ENCODE data around the gene PTDSS2.
"Not testable (repeated sequence)": the region's sequence is repeated elsewhere in the genome, so short reads cannot be mapped to it uniquely, and the experiment has no call there.

The PTDSS2 gene

DNA sequence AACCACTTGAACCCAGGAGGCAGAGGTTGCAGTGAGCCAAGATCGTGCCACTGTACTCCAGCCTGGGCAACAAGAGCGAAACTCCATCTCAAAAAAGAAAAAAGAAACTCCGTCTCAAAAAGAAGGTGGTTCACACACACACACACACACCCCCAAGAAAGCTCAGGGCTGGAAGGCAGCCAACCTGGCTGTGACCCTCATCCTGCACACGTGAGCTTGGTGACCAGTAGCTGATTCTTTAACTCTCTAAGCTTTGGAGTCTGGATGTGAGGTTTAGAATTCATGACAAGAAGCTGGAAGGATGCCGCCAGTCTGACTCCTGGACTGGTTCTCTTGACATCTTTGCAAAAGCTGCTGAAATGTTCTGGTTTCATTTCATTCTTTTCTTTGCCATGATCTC is 58.9 kb downstream of the PTDSS2 start:
- no peak for DNase-seq

DNA sequence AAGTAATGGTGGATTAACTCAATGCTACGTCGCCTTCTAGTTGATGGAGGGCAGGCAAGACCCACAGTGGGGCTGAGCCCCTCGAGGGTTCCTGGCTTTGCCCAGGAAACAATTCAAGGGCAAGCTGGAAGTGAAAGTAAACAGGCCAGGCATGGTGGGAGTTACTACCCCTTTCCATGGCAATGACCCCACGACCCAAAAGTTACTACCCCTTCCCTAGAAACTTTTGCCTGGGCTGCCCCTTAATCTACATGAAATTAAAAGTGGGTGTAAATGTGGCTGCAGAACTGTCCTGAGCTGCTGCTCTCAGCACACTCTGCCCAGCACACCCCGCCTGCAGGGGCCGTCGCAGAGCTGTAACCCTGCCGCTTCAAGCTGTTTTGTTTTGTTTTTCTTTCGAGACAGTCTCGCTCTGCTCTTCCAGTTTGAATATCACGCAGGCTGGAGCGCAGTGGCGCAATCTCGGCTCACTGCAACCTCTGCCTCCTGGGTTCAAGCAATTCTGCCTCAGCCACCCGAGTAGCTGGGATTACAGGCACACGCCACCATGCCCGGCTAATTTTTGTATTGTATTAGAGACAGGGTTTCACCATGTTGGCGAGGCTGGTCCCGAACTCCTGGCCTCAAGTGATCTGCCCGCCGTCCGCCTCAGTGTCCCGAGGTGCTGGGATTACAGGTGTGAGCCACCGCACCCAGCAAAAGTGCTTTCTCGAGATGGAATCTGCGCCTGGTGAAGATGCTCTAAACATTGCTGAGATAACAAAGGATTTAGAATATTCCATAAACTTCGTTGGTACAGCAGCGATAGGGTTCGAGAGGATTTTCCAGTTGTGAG is 62.9 kb downstream of the PTDSS2 start:
- no peak for DNase-seq

DNA sequence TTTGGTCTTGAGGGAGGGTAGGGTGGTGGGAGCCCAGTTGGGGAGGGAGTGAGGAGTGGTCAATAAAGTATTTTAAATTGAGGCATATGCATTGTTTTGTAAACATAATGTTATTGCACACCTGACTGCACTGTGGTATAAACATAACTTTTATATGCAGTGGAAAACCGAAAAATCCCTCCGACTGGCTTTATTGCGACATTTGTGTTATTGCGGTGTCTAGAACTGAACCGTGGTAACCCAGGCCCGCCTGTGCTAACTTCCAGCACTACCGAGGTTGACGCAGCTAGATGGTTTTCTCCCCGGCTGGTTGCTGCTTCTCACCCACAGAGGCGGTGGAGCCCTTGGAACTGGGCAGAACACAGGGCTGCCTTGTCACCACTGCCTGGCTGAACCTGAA is 64.5 kb downstream of the PTDSS2 start:
- DNase-seq, result no peak

DNA sequence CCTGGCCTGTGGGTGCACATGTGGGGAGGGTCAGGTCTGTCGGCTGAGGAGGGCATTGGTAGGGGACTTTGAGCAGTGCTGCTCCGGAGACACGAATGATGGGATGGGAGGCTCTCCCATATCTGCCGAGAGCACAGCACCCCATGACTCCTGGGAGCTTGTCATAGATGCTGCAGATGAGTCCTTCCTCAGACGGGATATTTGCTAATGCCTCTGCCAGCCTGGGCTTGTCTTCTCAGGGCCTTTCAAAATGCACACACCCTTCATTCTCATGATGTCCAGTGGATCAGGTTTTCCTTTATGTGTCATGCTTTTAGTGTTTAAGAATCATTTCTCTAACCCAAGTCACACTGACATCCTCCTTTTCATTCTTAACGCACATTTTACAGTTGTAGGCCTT is 65.1 kb downstream of the PTDSS2 start:
- no peak for DNase-seq

DNA sequence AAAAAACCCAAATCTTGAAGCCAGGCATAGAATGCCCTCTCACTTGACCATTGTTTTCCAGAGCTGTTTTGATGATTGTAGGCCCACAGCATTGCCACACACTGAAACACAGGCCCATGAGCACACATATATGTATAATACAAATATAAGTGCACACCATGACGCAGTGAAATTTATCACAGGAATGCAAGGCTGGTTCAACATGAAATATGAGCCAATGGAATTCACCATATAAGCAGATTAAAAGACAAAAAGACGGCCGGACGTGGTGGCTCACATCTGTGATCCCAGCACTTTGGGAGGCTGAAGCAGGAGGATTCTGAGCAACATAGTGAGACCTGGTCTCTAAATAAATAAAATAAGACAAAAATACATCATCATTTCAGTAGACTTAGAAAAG is 66.3 kb downstream of the PTDSS2 start:
- DNase-seq, result no peak

DNA sequence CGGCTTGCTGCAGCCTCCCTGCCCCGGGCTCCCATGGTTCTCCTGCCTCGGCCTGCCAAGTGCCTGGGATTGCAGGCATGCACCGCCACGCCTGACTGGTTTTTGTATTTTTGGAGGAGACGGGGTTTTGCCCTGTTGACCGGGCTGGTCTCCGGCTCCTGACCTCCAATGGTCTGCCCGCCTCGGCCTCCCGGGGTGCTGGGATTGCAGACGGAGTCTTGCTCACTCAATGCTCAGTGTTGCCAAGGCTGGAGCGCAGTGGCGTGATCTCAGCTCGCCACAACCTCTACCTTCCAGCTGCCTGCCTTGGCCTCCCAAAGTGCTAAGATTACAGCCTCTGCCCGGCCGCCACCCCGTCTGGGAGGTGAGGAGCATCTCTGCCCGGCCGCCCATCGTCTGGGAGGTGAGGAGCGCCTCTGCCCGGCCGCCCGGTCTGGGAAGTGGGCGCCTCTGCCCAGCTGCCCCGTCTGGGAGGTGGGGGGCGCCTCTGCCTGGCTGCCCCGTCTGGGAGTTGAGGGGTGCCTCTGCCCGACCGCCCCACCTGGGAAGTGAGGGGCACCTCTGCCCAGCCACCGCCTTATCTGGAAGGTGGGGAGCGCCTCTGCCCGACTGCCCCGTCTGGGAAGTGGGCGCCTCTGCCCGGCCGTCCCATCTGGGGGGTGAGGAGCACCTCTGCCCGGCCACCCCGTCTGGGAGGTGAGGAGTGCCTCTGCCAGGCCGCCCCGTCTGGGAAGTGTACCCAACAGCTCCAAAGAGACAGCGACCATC is 67.0 kb downstream of the PTDSS2 start:
- DNase-seq, result not testable (repeated sequence)

DNA sequence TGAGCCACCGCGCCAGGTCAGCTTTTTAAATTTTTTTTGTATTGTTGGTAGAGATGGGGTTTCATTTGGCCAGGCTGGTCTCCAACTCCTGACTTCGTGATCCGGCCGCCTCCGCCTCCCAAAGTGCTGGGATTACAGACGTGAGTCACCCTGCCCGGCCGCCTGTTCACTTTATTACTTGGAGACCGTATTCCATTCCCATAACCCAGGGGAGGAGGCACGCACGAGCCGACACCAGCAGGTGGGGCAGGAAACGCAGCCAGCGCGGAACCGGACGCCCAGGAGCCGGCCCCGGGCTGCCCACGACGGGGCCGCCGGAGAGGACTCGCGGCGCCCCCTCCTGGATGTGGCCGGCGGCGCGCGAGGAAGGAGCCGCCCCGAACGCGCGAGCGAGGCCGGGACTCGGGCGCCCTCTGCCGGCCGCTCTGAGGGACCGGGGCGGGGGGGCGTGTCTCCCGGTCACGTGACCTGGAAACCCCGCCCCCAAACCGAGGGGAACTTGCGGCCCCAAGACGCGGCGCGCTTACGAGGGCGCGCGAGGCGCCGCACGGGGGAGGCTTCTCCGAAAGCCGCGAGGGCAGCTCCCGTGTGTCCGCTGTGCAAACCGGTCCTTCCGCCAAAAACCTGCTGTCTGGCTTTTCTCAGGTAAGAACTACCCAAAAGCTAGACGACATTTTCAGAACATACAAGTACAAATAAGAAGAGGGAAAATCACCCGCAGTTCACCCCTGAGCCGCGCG is 68.6 kb downstream of the PTDSS2 start:
- peak; percentile 97 for DNase-seq

DNA sequence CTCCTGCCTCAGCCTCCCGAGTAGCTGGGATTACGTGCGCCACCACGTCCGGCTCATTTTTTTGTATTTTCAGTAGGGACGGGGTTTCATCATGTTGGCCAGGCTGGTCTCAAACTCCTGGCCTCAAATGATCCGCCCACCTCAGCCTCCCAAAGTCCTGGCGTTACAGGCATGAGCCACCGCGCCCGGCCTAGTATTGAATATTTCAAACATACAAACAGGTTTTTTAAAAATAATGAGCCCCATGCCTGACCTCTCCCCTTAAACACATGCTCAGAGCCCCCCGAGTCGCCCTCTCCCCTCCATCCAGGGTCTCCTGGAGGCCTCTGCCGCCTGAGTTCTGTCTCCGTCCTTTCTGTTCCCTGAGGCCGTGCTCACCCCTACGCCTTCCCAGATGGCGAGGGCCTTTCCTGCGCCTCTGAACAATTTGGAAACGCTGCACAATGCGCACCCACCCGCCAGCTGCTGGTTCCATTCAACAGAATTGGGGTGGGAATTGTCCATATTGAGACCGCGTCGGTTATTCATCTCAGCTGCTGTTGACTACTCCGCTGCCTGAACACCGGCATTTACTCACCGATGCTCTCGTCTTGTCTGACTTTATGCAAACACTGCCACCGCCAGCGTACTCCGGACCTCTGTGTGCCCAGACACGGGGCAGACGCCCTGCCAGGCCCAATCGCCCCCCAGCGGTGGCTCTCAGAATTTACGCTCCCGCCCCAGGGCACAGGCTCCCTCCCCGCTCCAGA is 70.5 kb downstream of the PTDSS2 start:
- DNase-seq, result no peak

DNA sequence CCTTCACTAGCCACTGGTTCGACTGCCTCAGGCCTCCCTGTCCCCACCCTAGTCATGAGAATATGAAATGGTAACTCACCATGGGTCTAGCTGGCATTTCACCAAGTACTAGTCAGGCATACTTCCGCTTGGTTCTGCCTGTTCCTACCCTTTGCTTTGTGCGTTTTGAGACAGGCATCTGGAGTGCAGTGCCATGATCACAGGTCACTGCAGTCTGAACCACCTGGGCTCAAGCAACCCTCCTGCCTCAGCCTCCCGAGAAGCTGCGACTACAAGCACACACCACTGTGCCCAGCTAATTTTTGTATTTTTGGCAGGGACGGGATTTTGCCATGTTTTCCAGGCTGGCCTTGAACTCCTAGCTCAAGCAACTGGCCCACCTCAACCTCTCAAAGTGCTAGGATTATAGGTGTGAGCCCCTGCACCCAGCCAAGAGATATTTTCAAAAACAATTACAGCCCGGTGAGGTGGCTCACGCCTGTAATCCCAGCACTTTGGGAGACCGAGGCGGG is 71.2 kb downstream of the PTDSS2 start:
- DNase-seq, result no peak

DNA sequence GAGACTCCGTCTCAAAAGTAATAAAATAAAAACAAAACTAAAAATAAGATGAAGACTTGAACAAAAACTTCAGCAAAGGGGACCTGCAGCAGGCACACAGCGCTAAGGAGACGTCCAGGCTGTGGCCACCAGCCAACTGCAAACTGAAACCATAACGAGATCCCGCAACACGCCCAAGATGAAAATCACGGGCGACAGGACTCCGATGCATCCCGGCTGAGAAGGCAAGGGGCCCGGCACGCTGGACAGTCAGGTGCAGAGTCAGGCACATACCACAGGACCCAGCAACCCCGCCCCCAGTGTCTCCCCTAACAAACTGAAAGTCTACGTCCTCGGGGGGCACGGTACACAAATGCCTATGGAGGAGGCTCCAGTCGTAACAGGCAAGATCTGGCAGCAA is 76.1 kb downstream of the PTDSS2 start:
- DNase-seq, result no peak

DNA sequence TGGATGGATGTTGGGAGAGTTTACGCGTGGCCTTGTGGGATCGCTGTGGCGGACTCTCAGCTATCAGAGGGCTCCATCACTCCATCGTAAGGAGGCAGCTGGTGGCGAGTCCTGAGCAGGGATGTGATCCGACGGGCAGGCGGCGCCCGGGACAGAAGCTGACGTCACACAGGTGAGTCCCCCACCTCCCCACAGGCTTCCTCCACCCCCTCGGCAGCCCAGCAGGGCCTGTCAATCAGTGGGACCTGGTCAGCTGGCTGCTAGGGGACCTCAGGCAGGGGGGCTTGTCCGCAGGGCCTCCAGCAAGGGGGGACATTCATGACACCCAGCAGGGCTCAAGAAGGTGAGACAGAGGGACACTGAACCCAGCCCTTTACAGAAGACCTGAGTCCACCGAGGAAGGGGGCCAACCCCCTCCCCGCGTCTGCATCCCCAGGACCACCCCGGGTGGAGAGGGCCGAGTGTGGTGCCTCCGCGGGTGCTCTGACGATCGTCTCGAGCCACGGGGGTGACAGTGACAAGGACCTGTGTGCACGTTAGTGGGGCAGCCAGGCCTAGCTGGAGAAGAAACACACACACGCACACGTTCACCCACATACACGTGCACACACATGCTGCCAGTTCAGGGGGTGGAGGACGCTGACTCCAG is 78.2 kb downstream of the PTDSS2 start:
- DNase-seq, result no peak

DNA sequence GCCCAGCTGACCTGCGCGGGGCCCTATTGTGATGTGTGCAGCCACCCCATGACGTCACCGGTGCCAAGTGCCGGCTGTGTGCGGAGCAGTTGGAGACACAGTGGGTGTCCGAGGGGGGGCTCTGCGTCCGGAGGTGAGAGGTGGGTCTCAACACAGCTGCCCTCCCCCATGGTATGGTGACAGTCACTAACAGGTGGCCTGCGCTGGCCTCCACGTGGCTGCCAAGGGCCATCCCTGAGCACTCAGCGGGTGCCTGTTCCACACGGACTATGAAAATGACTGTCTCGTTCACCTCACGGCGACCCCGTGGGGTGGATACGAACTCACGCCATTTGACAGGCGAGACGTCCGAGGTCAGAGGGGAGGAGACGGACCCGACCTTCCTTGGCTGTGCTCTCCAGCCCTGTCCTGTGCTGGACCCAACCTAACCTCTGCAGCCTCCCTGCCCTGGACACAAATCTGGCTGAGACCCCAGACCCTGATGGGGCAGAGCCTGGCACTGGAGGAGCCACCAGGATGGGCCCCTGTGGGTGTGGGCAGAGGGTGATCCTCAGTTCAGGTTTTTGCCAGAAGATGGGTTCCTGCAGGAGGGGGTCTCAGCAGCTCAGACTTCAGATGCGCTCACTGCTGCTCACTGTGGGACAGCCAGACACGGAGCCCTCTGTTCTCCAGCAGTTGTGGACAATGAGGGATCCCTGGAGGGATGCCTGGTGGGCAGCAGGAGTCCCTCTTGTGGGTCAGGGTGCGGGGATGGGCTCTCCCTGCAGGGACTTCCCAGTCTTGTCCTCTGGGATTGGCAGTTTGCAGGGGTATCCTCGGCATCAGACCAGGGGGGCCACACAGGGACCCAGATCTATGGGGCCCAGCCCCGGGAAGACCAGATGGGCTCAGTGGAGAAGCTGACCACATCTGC is 79.0 kb downstream of the PTDSS2 start:
- peak; percentile 18 for DNase-seq

DNA sequence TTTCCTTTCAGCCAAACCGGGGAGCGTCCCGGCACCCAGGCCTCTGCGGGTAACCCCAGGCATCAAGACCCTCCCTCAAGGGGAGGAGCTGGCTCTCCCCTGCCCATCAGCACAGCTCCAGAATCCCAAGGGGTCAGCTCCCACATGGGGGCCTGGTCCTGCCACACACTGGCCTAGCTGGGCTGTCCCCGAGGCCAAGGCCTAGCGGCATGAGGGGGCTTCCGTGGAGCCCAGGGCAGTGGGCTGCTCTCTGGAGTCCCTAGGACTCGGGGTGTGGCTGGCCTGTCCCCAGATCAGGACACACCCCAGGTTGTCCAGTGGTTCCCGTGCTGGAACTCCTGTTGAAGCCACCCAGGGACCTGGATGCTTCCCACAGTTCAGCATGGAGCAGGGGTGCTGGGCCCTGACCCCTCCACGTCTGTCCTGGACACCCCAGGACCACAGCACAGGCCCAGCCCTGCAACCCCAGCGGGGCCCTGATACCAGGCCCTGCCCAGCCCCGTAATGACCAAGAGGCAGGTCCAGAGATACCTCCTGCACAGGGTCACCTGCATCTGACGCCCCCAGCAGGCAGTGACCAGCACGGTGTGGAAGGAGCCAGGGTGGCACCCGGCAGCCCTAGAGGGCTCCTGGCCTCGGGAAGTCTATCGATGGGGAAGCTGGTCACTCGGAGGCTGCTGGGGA is 79.8 kb downstream of the PTDSS2 start:
- DNase-seq, result no peak

DNA sequence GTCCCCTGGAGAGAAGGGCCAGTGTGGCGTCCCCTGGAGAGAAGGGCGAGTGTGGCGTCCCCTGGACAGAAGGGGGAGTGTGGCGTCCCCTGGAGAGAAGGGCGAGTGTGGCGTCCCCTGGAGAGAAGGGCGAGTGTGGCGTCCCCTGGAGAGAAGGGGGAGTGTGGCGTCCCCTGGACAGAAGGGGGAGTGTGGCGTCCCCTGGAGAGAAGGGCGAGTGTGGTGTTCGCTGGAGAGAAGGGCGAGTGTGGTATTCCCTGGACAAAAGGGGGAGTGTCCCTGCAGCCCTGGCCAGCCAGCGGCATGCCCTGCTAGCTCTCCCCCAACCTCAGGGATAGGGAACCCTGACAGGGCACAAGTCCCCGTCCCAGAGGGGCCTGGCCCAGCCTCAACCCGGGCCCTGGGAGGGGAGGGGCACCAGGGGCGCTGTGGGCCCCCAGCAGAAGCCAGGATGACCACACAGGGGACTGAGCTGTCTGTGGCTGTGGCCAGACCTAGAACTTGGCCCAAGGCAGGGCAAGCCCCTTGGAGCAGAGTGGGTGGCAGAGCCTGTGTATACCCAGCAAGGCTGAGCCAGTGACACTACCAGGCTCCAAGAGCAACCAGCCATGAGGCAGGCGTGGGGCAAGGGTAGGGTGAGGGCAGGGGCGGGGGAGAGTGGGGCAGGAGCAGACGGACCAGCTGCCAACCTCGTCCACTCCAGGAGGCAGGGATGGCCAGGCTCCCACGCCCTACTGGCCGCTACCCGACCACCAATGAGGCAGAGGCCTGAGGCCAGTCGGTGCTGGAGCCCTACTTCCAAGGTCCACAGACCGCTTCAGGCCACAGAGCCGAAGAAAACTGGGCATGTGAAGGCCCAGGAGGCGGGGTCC is 81.1 kb downstream of the PTDSS2 start:
- no peak for DNase-seq

DNA sequence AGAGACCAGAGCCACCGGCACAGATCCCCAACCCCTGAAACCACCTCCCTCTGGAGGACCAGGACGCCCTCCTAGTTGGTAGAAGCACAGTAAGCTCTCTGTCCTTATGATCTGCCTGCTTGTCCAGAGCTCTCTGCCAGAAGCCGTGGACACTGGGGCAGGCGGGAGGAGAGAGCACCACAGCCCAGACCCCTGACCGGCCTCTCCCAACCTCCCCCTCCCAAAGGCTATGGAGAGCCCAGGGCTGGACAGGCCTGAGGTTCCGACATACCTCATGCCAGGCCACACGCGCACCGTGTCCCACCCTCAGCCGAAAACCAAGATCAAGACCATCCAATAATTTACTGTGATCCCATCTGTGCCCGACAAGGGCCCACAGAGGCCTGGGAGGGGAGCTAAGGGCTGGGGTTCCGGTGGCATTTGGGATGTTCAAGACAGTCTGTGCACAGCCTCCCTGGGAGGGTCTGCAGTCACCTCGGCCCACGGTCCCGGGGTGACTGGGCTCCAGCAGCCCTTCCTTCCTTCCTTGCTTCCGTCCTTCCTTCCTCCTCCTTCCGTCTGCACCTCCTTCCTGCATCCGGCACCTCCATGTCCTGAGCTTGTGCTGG is 81.9 kb downstream of the PTDSS2 start:
- DNase-seq, result no peak

DNA sequence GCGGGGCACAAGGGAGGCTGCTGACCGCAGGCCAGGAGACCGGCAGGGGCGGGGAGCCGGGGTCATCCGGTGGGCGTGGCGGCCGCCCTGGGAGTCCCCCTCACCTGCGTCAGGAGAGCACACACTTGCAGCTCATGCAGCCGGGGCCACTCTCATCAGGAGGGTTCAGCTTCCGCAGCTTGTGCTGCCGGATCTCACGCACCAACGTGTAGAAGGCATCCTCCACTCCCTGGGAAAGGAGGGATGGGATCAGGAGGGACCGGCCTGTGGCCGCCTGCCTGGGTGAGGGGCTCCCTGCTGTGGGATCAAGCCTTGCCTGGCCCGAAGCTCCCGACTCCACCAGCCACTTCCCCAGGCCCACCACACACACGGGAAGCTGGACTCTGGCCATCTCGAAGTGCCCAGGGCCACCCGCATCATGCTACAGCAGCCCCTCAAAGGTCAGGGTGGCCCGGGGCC is 82.5 kb downstream of the PTDSS2 start:
- DNase-seq, result no peak

DNA sequence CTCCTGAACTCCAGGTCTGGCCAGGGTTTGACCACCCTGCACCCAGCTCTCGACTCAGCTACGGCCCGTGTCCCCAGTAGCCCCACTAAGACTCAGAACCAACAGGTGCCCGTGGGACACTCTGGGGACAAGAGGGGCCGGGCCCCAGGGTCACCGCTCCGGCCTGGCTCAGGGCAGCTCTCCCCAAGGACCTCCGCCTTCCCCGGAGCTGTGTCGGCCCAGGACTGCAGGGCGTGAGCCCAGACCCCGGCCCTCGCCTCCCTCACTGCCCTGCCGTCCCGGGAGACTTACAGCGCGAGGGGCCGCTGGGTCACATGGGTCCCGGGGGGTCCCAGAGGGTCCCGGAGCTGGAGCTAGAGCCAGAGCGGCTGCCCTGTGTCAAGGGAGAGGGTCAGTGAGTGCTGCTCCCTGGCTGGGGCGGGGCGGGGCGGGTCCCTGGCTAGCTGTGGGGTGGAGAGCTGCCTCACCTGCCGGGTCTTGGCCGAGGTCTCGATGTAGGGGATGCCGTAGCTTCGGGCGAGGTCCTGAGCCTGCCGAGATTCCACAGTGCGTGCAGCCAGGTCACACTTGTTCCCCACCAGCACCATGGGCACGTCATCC is 83.0 kb downstream of the PTDSS2 start:
- DNase-seq, result no peak

Measured in retina (tissue), 1 donor.